ENCODE data around the gene ITGA6. TPM values are rescaled to one million over a fixed set of nuclear protein-coding genes. Genes with fewer than 3 reads are reported as not detected.

Gene ITGA6
- total RNA-seq, 1 donor from 2014 or later: 650 TPM

Other genes starting within 250 kb of the ITGA6 start
- gene PDK1, start 128.5 kb downstream of the ITGA6 start, total RNA-seq: 10.1 and 13.2 TPM in 2 replicates

Data from myocyte (in vitro differentiated cells).